Trophoblast cell (in vitro differentiated cells and primary cell): ENCODE measurements around the gene C9orf152.
A peak's percentile ranks its signal among the peaks of the same experiment; 100 is the strongest.

Experiments
- DNase-seq, 2 donors: peaks; one replicate each; pipeline ENCODE4 v3.0.0-alpha.2; 2016
- H2AFZ ChIP-seq: 2 replicates; pipeline ENCODE4 v1.6.1; 2013; ENCODE audit warnings: low read length, moderate library complexity, mild to moderate bottlenecking; ENCODE audit not compliant: insufficient read depth, poor library complexity
- H2AK5ac ChIP-seq: 2 replicates; pipeline ENCODE4 v1.6.1; 2013; ENCODE audit warnings: mild to moderate bottlenecking, low read length
- H2BK120ac ChIP-seq: 2 replicates; pipeline ENCODE4 v1.6.1; 2013; ENCODE audit warnings: low read length, mild to moderate bottlenecking, moderate library complexity; ENCODE audit not compliant: insufficient read depth, poor library complexity
- H2BK12ac ChIP-seq: 2 replicates; pipeline ENCODE4 v1.6.1; 2013; ENCODE audit warnings: mild to moderate bottlenecking, low read length, moderate library complexity
- H2BK5ac ChIP-seq: 2 replicates; pipeline ENCODE4 v1.6.1; 2013; ENCODE audit warnings: low read length, low read depth, moderate library complexity, mild to moderate bottlenecking; ENCODE audit not compliant: poor library complexity
- H3K14ac ChIP-seq: 2 replicates; pipeline ENCODE4 v1.6.1; 2013; ENCODE audit warnings: mild to moderate bottlenecking, low read length
- H3K18ac ChIP-seq: 2 replicates; pipeline ENCODE4 v1.6.1; 2013; ENCODE audit warnings: mild to moderate bottlenecking, low read length
- H3K23ac ChIP-seq: 2 replicates; pipeline ENCODE4 v1.6.1; 2013; ENCODE audit warnings: low read length
- H3K27ac ChIP-seq: 2 replicates; pipeline ENCODE4 v1.5.1; 2013; ENCODE audit warnings: low read depth, mild to moderate bottlenecking, inconsistent platforms, low read length, moderate library complexity
- H3K27me3 ChIP-seq: 2 replicates; pipeline ENCODE4 v1.6.1; 2013; ENCODE audit warnings: inconsistent platforms, mild to moderate bottlenecking, low read length, moderate library complexity; ENCODE audit not compliant: insufficient read depth
- H3K36me3 ChIP-seq, 2 experiments: 1 replicate in 1 of 2; 2 replicates in 1 of 2; pipeline ENCODE4 v1.6.1; 2013; ENCODE audit warnings: low read length in 2 of 2, mild to moderate bottlenecking in 2 of 2, moderate library complexity in 1 of 2; ENCODE audit not compliant: insufficient read depth in 2 of 2, control insufficient read depth in 1 of 2
- H3K4ac ChIP-seq: 2 replicates; pipeline ENCODE4 v1.6.1; 2013; ENCODE audit warnings: low read depth, mild to moderate bottlenecking, low read length, moderate library complexity
- H3K4me1 ChIP-seq, 2 experiments: 1 replicate in 1 of 2; 2 replicates in 1 of 2; pipeline ENCODE4 v1.6.1; 2013; ENCODE audit warnings: low read length in 2 of 2, mild to moderate bottlenecking in 2 of 2, moderate library complexity in 1 of 2; ENCODE audit not compliant: insufficient read depth in 2 of 2, control insufficient read depth in 1 of 2
- H3K4me2 ChIP-seq: 2 replicates; pipeline ENCODE4 v1.6.1; 2013; ENCODE audit warnings: inconsistent platforms, mild to moderate bottlenecking, low read length, moderate library complexity
- H3K4me3 ChIP-seq: 2 replicates; pipeline ENCODE4 v1.5.1; 2013; ENCODE audit warnings: mild to moderate bottlenecking, low read depth, low read length, inconsistent platforms
- H3K79me1 ChIP-seq: one replicate; pipeline ENCODE4 v1.6.1; 2013; ENCODE audit warnings: low read length
- H3K79me2 ChIP-seq: 2 replicates; pipeline ENCODE4 v1.6.1; 2013; ENCODE audit warnings: low read length, mild to moderate bottlenecking; ENCODE audit not compliant: control insufficient read depth, insufficient read depth, poor library complexity
- H3K9ac ChIP-seq: 2 replicates; pipeline ENCODE4 v1.6.1; 2013; ENCODE audit warnings: mild to moderate bottlenecking, low read length
- H3K9me3 ChIP-seq: 2 replicates; pipeline ENCODE4 v1.6.1; 2013; ENCODE audit warnings: low read depth, mild to moderate bottlenecking, control low read depth, inconsistent platforms, low read length; ENCODE audit not compliant: insufficient read depth
- H4K12ac ChIP-seq: 2 replicates; pipeline ENCODE4 v1.6.1; 2013; ENCODE audit warnings: low read depth, mild to moderate bottlenecking, low read length, moderate library complexity
- H4K8ac ChIP-seq: 2 replicates; pipeline ENCODE4 v1.6.1; 2013; ENCODE audit warnings: low read depth, mild to moderate bottlenecking, low read length, moderate library complexity
- H4K91ac ChIP-seq: one replicate; pipeline ENCODE4 v1.6.1; 2013; ENCODE audit warnings: low read depth, mild to moderate bottlenecking, low read length, moderate library complexity
- WGBS: extraction: QIAGEN DNeasy Blood & Tissue Kit; methylation state at CpG from one replicate; pipeline ENCODE4 v1.1.7; 2013; ENCODE audit warnings: missing lambda C conversion rate; ENCODE audit not compliant: insufficient read length, insufficient coverage; ENCODE audit errors: extremely low coverage; 5-methylcytosine and 5-hydroxymethylcytosine counted together

C9orf152 gene

GRCh38 chr9:110214586-110215355 lies 6.8 kb upstream of the C9orf152 start:
- Histone ChIP-seq H3K4me2 (no peak overlapping the region), H3K9ac (no peak overlapping the region), H3K36me3 (no peaks in the 10 kb centered on the region), H2BK12ac (no peak overlapping the region), H3K4me1 (peaks cover 0 to 6% of the 10 kb centered on the region in 2 experiments), H3K27me3 (no peaks in the 10 kb centered on the region), H3K4me3 (no peak overlapping the region), H3K79me2 (no peaks in the 10 kb centered on the region), H3K79me1 (no peaks in the 10 kb centered on the region), H3K18ac (no peak overlapping the region), H3K4ac (no peak overlapping the region), H2AK5ac (no peak overlapping the region), H2BK5ac (no peak overlapping the region), H3K9me3 (no peaks in the 10 kb centered on the region), H2AFZ (no peak overlapping the region), H3K27ac (no peak overlapping the region), H4K8ac (no peak overlapping the region), H3K14ac (no peak overlapping the region), H4K12ac (no peak overlapping the region), H3K23ac (no peak overlapping the region), H2BK120ac (no peak overlapping the region), H4K91ac (no peak overlapping the region)
- WGBS: no CpG with 5 or more reads among the region's 2 CpGs
- DNase-seq: peak; percentile 75 to 87

DNA sequence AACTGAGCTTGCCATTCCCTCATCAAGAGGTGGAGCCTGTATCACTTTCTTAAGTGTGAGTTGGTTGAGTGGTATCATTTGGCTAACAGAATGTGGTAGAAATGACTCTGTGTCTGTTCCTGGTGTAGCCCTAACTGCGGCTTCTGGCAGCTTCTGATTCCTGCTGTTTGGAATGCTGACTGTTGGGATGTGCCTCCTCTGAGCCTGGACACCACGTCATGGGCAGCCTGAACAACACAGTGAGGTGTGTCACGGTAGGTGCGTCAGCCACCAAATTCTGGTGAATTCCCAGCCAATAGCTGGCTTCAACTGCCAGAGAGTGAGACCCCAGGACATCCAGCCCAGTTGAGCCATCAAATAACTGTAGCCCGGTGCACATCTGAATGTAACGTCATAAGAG lies 6.1 kb upstream of the C9orf152 start:
- peak; percentile 93 for DNase-seq
- Histone ChIP-seq H3K14ac (no peak overlapping the region), H3K9ac (no peak overlapping the region), H3K4me3 (no peak overlapping the region), H3K4me2 (no peak overlapping the region), H3K79me1 (no peaks in the 10 kb centered on the region), H3K23ac (no peak overlapping the region), H2BK120ac (no peak overlapping the region), H3K18ac (no peak overlapping the region), H3K9me3 (peaks cover 3% of the 10 kb centered on the region), H4K8ac (no peak overlapping the region), H4K12ac (no peak overlapping the region), H2AFZ (peak overlapping the region; percentile 3), H3K4me1 (peaks cover 0 to 6% of the 10 kb centered on the region in 2 experiments), H3K79me2 (no peaks in the 10 kb centered on the region), H3K27ac (no peak overlapping the region), H3K4ac (no peak overlapping the region), H2BK12ac (peak overlapping the region; percentile 23), H2BK5ac (no peak overlapping the region), H4K91ac (no peak overlapping the region), H2AK5ac (no peak overlapping the region), H3K36me3 (no peaks in the 10 kb centered on the region), H3K27me3 (no peaks in the 10 kb centered on the region)
- no CpG with 5 or more reads among the region's 6 CpGs for WGBS

DNA sequence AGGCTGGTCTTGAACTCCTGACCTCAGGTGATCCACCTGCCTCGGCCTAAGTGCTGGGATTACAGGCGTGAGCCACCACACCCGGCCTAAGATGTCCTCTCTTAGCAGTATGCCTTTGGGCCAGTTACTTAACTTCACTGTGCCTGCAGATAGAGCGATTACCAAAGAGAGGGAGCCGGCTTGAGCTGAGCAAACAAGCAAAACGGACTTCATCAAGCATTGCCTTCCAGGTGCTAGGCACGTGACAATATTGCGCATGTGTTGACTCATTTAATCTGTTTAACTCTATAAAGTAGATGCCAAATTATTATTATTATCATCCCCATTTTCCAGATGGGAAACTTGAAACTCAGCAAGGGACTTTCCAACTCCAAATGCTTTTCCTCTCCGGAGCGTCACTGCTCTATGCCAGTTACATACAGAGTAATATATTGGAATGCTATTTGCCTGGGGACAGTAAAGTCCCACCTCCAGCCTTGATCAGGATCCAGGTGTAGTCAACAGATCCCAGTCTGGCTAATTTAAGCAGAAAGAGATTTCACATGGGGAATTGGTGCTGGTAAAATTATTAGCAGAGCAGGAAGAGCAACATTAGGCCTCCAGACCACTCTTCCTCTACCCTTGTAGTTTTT lies 5.6 kb upstream of the C9orf152 start:
- Histone ChIP-seq H3K36me3 (no peaks in the 10 kb centered on the region), H3K4ac (no peak overlapping the region), H3K27me3 (no peaks in the 10 kb centered on the region), H3K4me2 (no peak overlapping the region), H2AK5ac (no peak overlapping the region), H3K9ac (no peak overlapping the region), H2AFZ (no peak overlapping the region), H3K4me3 (no peak overlapping the region), H3K18ac (no peak overlapping the region), H3K14ac (no peak overlapping the region), H4K91ac (no peak overlapping the region), H3K4me1 (peaks cover 0 to 6% of the 10 kb centered on the region in 2 experiments), H2BK12ac (no peak overlapping the region), H3K9me3 (peaks cover 3% of the 10 kb centered on the region), H4K12ac (no peak overlapping the region), H2BK120ac (no peak overlapping the region), H3K23ac (no peak overlapping the region), H2BK5ac (no peak overlapping the region), H4K8ac (no peak overlapping the region), H3K27ac (no peak overlapping the region), H3K79me1 (no peaks in the 10 kb centered on the region), H3K79me2 (no peaks in the 10 kb centered on the region)
- WGBS: no CpG with 5 or more reads among the region's 10 CpGs
- DNase-seq: peak; percentile 88 to 90

DNA sequence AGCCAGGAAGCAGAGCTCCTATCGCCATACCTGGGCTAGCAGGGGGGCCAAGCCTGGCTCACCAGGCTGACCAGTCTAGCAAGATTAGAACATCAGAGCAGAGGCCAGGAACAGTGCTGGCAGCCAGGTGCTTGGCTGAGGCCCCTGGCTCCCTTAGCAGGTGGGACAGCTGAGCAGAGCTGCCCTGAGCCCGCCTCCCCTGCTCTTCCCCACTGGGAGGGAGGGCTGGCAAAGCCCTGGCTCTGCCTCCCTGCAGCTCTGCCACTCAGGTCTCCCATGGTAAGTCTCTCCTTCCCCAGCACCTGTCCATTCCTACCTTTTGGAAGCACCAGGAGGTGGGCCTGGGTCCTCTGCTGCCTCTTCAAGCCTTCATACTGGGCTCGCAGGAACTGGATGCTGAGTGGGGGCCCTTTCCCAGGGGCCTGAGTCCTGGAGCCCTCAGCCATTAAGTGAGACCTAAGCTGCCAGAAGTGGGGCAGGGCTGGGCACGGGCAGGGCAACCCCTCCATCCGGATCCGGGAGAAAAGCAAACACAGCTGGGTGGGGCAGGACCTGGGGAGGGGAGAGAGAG lies 803 bp downstream of the C9orf152 start:
- H3K4ac ChIP-seq: no peak overlapping the region
- H4K12ac ChIP-seq: no peak overlapping the region
- DNase-seq: peak; percentile 85
- H3K27me3 ChIP-seq: no peaks in the 10 kb centered on the region
- no peak overlapping the region for H2AFZ ChIP-seq
- no CpG with 5 or more reads among the region's 6 CpGs for WGBS
- H3K9me3 ChIP-seq: peaks cover 3% of the 10 kb centered on the region
- H2AK5ac ChIP-seq: no peak overlapping the region
- H3K4me3 ChIP-seq: no peak overlapping the region
- H3K79me1 ChIP-seq: no peaks in the 10 kb centered on the region
- H2BK120ac ChIP-seq: no peak overlapping the region
- no peak overlapping the region for H2BK5ac ChIP-seq
- H3K4me1 ChIP-seq: peaks cover 6 to 10% of the 10 kb centered on the region in 2 experiments
- H2BK12ac ChIP-seq: no peak overlapping the region
- H3K18ac ChIP-seq: no peak overlapping the region
- H3K27ac ChIP-seq: no peak overlapping the region
- no peaks in the 10 kb centered on the region for H3K79me2 ChIP-seq
- H3K9ac ChIP-seq: no peak overlapping the region
- H3K36me3 ChIP-seq: no peaks in the 10 kb centered on the region
- no peak overlapping the region for H3K14ac ChIP-seq
- no peak overlapping the region for H4K8ac ChIP-seq
- no peak overlapping the region for H3K23ac ChIP-seq
- H4K91ac ChIP-seq: no peak overlapping the region
- no peak overlapping the region for H3K4me2 ChIP-seq
